Muscle layer of duodenum (tissue), 2 donors: ENCODE measurements around the gene IMMP1L.
"Not testable (repeated sequence)": the region's sequence is repeated elsewhere in the genome, so short reads cannot be mapped to it uniquely, and the experiment has no call there.

Experiments
- H3K27ac ChIP-seq: one replicate; pipeline ENCODE4 v1.7.0; 2013; ENCODE audit warnings: mild to moderate bottlenecking, low read length
- H3K27me3 ChIP-seq: one replicate; pipeline ENCODE4 v1.7.0; 2013; ENCODE audit warnings: low read depth, mild to moderate bottlenecking, control low read depth, low read length
- H3K36me3 ChIP-seq, 2 donors: one replicate each; pipeline ENCODE4 v1.7.0; 2013; ENCODE audit warnings: low read length in 2 of 2, control low read depth in 1 of 2, mild to moderate bottlenecking in 1 of 2; ENCODE audit not compliant: insufficient read depth in 2 of 2, control insufficient read depth in 1 of 2
- H3K4me1 ChIP-seq, 2 donors: one replicate each; pipeline ENCODE4 v1.7.0; 2013; ENCODE audit warnings: low read length in 2 of 2, mild to moderate bottlenecking in 2 of 2, control low read depth in 1 of 2, moderate library complexity in 1 of 2; ENCODE audit not compliant: insufficient read depth in 2 of 2, control insufficient read depth in 1 of 2
- H3K4me3 ChIP-seq, 2 donors: one replicate each; pipeline ENCODE4 v1.7.0; 2013; ENCODE audit warnings: low read length in 2 of 2, low read depth in 1 of 2, mild to moderate bottlenecking in 1 of 2
- H3K9me3 ChIP-seq, 2 donors: one replicate each; pipeline ENCODE4 v1.7.0; 2013; ENCODE audit warnings: low read length in 2 of 2, control low read depth in 1 of 2, mild to moderate bottlenecking in 1 of 2; ENCODE audit not compliant: control insufficient read depth in 1 of 2
- donor health status: healthy.

IMMP1L gene

GRCh38 chr11:31500560-31500959 lies 8.9 kb downstream of the IMMP1L start:
- no peak overlapping the region for H3K4me3 ChIP-seq
- H3K36me3 ChIP-seq, result no peaks in the 10 kb centered on the region
- no peaks in the 10 kb centered on the region for H3K4me1 ChIP-seq
- H3K9me3 ChIP-seq, result no peaks in the 10 kb centered on the region
- no peak overlapping the region for H3K27ac ChIP-seq
- no peaks in the 10 kb centered on the region for H3K27me3 ChIP-seq

- H3K27me3 ChIP-seq, result no peaks in the 10 kb centered on the region
- no peaks in the 10 kb centered on the region for H3K9me3 ChIP-seq
- no peaks in the 10 kb centered on the region for H3K36me3 ChIP-seq
- no peaks in the 10 kb centered on the region for H3K4me1 ChIP-seq
- H3K27ac ChIP-seq, result no peak overlapping the region
- H3K4me3 ChIP-seq, result no peak overlapping the region
These were observed 9.7 kb downstream of the IMMP1L start for GRCh38 chr11:31499576-31500178.

- H3K27me3 ChIP-seq, H3K4me3 ChIP-seq, H3K36me3 ChIP-seq, H3K9me3 ChIP-seq, H3K27ac ChIP-seq, H3K4me1 ChIP-seq: not testable (repeated sequence)
These were observed 15.7 kb downstream of the IMMP1L start for GRCh38 chr11:31493762-31494161.

GRCh38 chr11:31493235-31493634 lies 16.2 kb downstream of the IMMP1L start:
- no peaks in the 10 kb centered on the region for H3K27me3 ChIP-seq
- H3K4me1 ChIP-seq, result no peaks in the 10 kb centered on the region
- H3K4me3 ChIP-seq, result no peak overlapping the region
- H3K27ac ChIP-seq, result no peak overlapping the region
- H3K9me3 ChIP-seq, result no peaks in the 10 kb centered on the region
- H3K36me3 ChIP-seq, result no peaks in the 10 kb centered on the region

GRCh38 chr11:31492320-31492913 lies 17.0 kb downstream of the IMMP1L start:
- no peaks in the 10 kb centered on the region for H3K9me3 ChIP-seq
- H3K4me1 ChIP-seq, result no peaks in the 10 kb centered on the region
- H3K27me3 ChIP-seq, result no peaks in the 10 kb centered on the region
- H3K4me3 ChIP-seq, result no peak overlapping the region
- no peak overlapping the region for H3K27ac ChIP-seq
- H3K36me3 ChIP-seq, result no peaks in the 10 kb centered on the region

- Histone ChIP-seq H3K4me3 (no peak overlapping the region), H3K27me3 (no peaks in the 10 kb centered on the region), H3K9me3 (no peaks in the 10 kb centered on the region), H3K4me1 (no peaks in the 10 kb centered on the region), H3K27ac (no peak overlapping the region), H3K36me3 (no peaks in the 10 kb centered on the region)
These were observed 21.6 kb downstream of the IMMP1L start for GRCh38 chr11:31487848-31488247.

GRCh38 chr11:31484497-31484896 lies 24.9 kb downstream of the IMMP1L start:
- no peaks in the 10 kb centered on the region for H3K36me3 ChIP-seq
- no peak overlapping the region for H3K27ac ChIP-seq
- H3K4me3 ChIP-seq, result no peak overlapping the region
- no peaks in the 10 kb centered on the region for H3K9me3 ChIP-seq
- no peaks in the 10 kb centered on the region for H3K4me1 ChIP-seq
- H3K27me3 ChIP-seq, result no peaks in the 10 kb centered on the region

- no peaks in the 10 kb centered on the region for H3K36me3 ChIP-seq
- no peaks in the 10 kb centered on the region for H3K4me1 ChIP-seq
- H3K27me3 ChIP-seq, result no peaks in the 10 kb centered on the region
- no peaks in the 10 kb centered on the region for H3K9me3 ChIP-seq
- no peak overlapping the region for H3K4me3 ChIP-seq
- H3K27ac ChIP-seq, result no peak overlapping the region
These were observed 28.5 kb downstream of the IMMP1L start for GRCh38 chr11:31480930-31481329.

- no peaks in the 10 kb centered on the region for H3K36me3 ChIP-seq
- no peaks in the 10 kb centered on the region for H3K4me1 ChIP-seq
These were observed 30.4 kb downstream of the IMMP1L start for GRCh38 chr11:31479066-31479465.

GRCh38 chr11:31478223-31478590 lies 31.2 kb downstream of the IMMP1L start:
- H3K4me3 ChIP-seq, result no peak overlapping the region
- H3K9me3 ChIP-seq, result no peaks in the 10 kb centered on the region
- no peaks in the 10 kb centered on the region for H3K36me3 ChIP-seq
- no peaks in the 10 kb centered on the region for H3K27me3 ChIP-seq
- no peaks in the 10 kb centered on the region for H3K4me1 ChIP-seq
- no peak overlapping the region for H3K27ac ChIP-seq

More at GRCh38 chr11:31479066-31479465, 30.4 kb downstream of the IMMP1L start:
- no peaks in the 10 kb centered on the region for H3K9me3 ChIP-seq
- no peaks in the 10 kb centered on the region for H3K27me3 ChIP-seq
- H3K4me3 ChIP-seq, result no peak overlapping the region
- H3K27ac ChIP-seq, result no peak overlapping the region

GRCh38 chr11:31477528-31478222 lies 31.7 kb downstream of the IMMP1L start:
- Histone ChIP-seq H3K4me3 (no peak overlapping the region), H3K36me3 (no peaks in the 10 kb centered on the region), H3K9me3 (no peaks in the 10 kb centered on the region), H3K4me1 (no peaks in the 10 kb centered on the region), H3K27me3 (no peaks in the 10 kb centered on the region), H3K27ac (no peak overlapping the region)
